KG1 (cell line): ENCODE results near the gene ZNF792.
"Not testable (repeated sequence)": the region's sequence is repeated elsewhere in the genome, so short reads cannot be mapped to it uniquely, and the experiment has no call there.

ENCODE experiments used
- DNase-seq: peaks from one replicate; lab custom pipeline; 2025; lab: John Stamatoyannopoulos, UW

The ZNF792 gene

GRCh38 chr19:34963573-34964406 is at the start of gene ZNF792:
Gene ZNF792 (minus strand): TSS chr19:34964229. CDS start chr19:34963662, 567 bp downstream.
- peak; percentile 16 for DNase-seq

DNA sequence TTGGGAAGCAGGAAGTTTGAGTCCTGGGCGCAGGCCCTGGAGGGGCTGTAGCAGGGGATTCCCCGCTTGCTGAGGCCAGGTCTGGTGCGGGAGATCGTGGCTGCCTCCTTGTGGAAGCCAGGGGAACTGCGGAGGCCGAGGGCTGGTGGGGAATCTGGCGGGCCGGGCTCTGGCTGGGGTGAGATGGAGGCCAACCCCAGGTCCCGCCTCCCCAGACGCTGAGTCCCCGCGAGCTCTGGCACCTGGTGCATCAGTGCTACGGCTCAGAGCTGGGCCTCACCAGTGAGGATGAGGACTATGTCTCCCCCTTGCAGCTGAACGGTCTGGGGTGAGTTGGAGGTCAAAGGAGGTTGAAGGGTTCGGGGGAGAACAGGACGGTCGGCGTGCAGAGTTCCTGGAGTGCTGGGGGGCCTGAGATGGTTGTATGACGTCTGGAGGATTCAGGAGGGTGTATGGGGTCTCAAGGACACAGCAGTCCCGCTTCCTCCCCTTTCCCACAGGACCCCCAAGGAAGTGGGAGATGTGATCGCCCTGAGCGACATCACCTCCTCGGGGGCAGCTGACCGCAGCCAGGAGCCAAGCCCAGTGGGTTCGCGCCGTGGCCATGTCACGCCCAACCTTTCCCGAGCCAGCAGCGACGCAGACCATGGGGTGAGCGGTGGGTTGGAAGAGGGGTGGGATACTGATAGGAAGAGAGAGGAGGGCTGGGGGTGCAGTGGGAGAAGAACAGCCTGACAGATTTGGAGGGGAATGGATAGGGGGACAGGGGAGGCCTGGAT is 49.2 kb upstream of the ZNF792 start:
- DNase-seq = no peak

DNA sequence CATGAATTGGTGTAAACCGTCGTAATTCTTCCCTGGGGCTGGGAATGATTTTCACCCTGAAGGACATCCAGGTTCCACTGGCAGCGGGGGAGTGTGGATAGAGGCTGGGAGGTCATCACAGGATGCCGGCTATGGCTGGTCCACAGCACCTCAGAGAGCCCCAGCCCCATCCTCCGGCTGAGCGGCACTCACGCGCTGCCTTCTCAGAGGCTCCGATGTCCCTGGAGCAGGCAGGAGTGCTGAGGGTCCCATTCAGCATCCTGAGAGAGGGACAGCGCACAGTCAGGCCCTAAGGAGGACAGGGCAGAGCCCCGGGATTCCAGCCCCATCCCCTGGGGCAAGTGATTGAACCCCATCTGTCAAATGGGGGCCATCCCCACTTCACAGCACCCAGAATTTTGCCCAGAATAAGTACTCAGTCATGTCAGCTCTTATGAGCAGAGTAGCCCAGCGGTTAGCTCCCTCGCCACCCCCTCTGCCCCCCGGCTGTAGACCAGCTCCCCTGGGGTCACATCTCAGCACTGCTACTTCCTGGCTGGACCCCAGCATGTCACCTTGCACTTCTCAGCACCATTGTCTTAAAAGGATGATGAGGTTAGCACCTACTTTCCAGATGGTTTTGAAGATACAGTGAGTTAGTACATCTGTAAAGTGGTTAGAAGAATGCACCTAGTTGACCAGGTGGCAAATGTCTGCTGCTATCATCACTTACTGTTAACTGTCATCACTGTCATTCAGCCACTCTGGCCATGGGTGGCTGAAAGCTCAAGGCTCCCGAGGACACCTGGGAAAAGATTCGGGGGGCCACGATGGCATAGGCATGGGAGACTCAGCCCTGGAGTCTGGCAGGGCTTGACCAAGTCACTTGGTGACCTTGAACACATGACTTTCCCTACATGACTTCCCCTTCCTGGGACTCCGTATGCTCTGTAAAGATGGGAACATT is 48.0 kb upstream of the ZNF792 start:
- no peak for DNase-seq

GRCh38 chr19:35011091-35011689 is 47.2 kb upstream of the ZNF792 start:
- no peak for DNase-seq

DNA sequence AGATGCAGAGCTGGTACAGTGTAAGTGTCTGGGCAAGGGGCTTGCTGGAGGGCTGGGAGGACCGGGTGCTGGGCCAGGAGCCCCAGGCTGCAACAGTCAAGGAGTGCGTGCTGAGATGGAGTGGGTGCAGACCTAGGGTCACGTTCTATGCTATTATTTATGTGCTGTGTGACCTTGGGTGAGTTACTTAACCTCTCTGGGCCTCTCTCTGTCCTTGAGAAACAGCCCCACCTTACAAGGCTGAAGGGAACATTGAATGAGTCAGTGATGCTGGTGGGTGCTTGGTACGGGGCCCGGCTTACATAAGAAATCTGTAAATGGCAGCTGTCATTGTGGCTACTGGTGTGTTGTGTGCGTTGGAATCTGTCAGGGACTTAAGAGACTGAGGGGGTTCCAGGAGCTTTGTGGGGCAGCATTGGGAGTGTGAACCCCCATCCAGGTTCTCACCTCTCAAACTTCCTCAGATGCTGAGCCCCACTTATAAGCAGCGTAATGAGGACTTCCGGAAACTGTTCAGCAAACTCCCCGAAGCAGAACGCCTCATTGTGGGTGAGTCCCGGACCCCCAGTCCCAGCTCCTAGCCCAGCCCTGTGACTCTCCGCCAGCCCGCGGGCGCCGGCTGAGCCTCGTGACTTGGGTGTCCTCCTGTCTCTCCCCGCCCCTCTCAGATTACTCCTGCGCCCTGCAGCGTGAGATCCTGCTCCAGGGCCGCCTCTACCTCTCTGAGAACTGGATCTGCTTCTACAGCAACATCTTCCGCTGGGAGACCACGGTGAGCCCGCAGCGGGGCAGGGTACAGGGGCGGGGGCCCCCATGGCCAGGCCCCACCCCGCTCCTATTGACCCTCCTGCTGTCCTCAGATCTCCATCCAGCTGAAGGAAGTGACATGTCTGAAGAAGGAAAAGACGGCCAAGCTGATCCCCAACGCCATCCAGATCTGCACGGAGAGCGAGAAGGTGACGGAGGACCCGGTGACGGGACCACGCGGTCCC is 45.7 kb upstream of the ZNF792 start:
- no peak for DNase-seq

DNA sequence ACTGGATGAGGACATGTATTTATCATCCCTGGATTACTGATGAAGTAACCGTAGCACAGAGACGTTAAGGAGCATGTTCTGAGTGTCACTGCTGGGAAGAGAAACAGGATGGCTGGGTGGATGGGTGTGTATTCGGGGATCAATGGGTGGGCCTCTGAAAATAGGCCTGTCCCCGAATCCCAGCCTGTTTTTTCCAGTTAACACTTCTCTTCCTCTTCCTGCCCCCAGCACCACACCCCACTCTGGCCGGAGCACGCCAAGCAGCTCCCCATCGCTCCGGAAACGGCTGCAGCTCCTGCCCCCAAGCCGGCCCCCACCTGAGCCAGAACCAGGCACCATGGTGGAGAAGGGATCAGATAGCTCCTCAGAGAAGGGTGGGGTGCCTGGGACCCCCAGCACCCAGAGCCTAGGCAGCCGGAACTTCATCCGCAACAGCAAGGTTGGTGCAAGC is 44.9 kb upstream of the ZNF792 start:
- DNase-seq = no peak

DNA sequence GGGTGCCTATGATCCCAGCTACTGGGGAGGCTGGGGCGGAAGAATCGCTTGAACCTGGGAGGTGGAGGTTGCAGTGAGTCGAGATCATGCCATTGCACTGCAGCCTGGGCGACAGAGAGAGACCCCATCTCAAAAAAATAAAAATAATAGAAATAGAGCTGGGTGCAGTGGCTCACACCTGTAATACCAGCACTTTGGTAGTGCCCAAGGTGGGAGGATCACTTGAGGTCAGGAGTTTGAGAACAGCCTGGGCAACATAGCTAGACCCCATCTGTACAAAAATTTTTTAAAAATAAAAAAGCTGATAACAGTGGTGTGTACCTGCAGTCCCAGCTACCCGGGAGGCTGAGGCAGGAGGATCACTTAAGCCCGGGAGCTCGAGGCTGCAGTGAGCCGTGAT is 43.4 kb upstream of the ZNF792 start:
- not testable (repeated sequence) for DNase-seq

- DNase-seq = no peak
Measured at GRCh38 chr19:35006999-35007365, 43.0 kb upstream of the ZNF792 start.

- no peak for DNase-seq
Measured at GRCh38 chr19:35006342-35006998, 42.4 kb upstream of the ZNF792 start.

DNA sequence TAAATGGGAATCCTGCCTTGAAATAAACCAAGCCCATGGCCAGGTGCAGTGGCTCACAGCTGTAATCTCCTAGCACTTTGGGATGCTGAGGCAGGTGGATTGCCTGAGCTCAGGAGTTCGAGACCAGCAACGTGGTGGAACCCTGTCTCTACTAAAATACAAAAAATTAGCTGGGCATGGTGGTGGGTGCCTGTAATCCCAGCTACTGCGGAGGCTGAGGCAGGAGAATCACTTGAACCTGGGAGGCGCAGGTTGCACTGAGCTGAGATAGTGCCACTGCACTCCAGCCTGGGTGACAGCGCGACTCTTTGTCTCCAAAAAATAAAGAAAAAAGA is 41.9 kb upstream of the ZNF792 start:
- DNase-seq = not testable (repeated sequence)

DNA sequence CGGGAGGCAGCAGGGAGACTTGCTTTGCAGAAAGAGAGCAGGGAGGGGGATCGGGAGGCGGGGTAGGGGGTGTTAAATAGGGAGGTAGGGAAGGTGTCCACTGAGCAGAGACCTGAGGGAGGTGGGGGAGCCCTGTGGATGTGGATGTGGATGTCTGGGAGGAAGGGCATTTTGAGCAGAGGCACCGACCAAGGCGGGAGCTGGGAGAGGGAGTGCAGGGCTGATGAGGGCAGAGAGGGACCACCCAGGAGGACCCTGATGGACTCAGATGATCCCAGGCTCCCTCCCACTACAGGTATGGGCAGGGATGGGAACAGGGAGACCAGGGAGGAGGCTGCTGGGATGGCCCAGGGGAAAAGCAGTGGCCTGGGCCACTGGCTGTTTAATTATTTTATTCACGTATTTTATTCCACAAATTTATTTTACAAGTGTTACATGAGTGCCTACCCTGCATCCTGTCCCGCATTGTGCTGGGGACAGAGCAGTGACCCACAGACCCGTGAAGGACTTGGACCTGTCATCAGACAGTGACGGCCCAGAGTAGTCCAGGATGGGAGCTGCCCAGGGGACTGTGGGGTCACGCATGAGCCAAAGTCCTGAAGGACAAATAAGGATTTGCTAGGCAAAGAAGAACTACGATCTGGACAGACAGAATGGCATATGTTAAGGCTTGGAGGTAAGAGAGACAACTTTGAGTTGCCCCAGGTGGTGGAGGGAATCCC is 41.4 kb upstream of the ZNF792 start:
- DNase-seq = no peak

- DNase-seq = no peak
Measured at GRCh38 chr19:35004517-35005255, 40.7 kb upstream of the ZNF792 start.

GRCh38 chr19:35002037-35002535 is 38.1 kb upstream of the ZNF792 start:
- no peak for DNase-seq

DNA sequence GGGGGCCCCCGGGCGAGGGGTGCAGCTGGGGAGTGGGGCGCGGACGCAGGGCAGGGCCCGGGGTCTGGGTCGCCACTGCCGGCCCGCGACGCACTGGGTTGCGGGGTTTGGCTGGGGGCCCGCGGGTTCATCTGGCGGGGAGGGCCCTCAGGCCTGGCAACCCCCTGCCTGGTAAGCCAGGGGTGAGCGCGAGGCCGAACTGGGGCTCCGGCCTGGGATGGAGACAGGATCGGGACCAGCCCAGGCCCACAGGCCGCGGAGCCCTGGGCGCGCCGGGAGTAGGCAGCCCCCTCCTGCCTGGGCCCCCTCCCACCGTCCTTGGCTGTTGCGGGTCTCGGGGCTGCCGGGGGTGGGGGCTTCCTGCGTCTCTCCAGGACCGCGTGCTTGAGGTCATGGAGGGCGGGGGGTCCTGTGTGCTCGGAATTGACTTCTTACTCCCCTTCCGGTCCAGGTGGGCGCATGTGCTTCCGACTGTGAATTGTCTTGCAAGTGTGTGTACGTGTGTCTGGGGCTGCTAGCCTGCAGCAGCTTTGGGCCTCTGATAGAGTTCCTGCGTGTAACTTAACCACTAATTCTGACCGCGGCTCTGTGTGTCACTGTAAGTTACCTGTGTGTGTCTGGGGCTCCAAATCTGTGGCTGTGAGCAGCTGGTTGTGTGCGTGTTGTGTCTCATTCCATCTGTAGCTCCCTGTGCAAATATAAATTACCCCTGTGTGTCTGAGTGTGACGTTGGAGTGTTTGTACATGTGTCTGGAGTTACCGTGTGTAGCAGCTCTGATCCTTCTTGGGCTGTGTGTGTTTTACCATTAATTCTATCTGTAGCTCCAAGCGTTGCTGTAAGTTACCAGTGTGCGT is 36.8 kb upstream of the ZNF792 start:
- peak; percentile 34 for DNase-seq

GRCh38 chr19:35000338-35000646 is 36.3 kb upstream of the ZNF792 start:
- DNase-seq = no peak

DNA sequence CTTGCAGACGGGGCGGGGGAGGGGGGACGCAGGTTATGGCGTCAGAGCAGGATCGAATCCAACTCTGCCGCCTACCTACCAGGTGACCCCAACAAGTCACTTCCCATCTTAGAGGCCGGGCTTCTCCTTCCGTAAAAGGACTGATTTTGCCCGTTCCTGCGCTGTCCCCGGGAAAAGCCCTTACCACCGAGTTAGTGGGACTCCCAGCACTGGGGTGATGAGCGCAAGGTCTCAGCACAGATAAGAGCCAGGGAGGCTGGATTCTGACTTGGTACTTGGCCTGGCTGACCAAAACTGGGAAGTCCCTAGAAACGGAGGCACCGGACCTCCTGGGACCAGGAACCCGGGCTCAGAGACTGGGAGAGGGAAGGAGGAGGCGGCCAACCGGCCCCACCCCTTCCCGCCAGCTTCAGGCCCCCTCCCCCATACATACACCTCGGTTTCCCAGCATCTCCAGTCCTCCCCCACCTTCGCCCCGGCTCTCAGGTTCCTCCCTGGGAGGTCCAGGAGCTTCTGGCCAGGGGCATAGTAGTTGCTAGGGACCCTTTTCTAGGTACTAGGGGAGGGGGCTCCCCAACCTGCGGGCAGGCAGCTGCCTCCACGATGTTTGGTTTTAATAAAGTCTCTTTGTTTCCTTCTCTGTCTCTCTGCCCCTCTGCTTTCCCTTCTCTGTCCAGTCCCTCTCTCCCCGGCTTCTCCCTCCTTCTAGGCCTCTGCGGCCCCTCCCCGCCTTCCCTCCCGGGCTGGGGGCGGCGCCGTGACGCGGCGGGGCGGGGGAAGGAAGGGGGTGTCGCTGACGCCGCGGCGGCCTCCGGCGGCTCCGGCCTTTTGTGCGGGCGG is 35.7 kb upstream of the ZNF792 start, which contains the start of gene GRAMD1A:
TSS of gene GRAMD1A (plus strand) at position 826 of the 840 bp plus-strand sequence. CDS start 156 bp downstream, outside the sequence.
- peak; percentile 48 for DNase-seq
